IPS DF 19.7 (cell line): ENCODE data around the gene NOXA1.

Source experiments
- DNase-seq: peaks from one replicate; pipeline ENCODE4 v3.0.0-alpha.2; 2013; ENCODE audit warnings: low read depth, low spot score

Gene NOXA1

GRCh38 chr9:137482094-137482781 is 59.0 kb downstream of the NOXA1 start:
- DNase-seq: no peak
